ENCODE measurements around the gene SPNS3. TPM values are rescaled to one million over a fixed set of nuclear protein-coding genes. Genes with fewer than 3 reads are reported as not detected.

SPNS3 gene
- total and polyA plus RNA-seq, 10 of the 15 experiments (the other 5 are each of a cell fraction or from before 2014, with no cell fraction given) = 0.16 to 2.6 (median 0.97) TPM

- no peak overlapping the region for H2AFZ ChIP-seq (ENCODE audit: control insufficient read depth, low read depth, low read length)
- no peaks in the 10 kb centered on the region for H3K9me3 ChIP-seq (replicated peaks; ENCODE audit: control insufficient read depth, insufficient read depth, low read length)
- H3K4me3 ChIP-seq = no peak overlapping the region
- no peak for FAIRE-seq
- in situ Hi-C loops (cut with MboI) = no loop called here
- no peak overlapping the region for H3K27ac ChIP-seq (ENCODE audit: control insufficient read depth, insufficient read depth)
- ChIA-PET SMC1A (ENCODE audit: uncharacterized antibody, unreplicated experiment) (no interaction called here), RAD21 (ENCODE audit: unreplicated experiment) (no interaction called here), POLR2A (no interaction called here), CTCF (interaction anchor here (0.6 to 0.7 kb wide), 2 partner anchors 29 to 72 kb away, joined by 3 read pairs; no protein-coding TSS in a partner anchor)
- intact Hi-C loops (cut with micrococcal nuclease; ENCODE audit: unreplicated experiment) = no loop called here
- peaks cover 0 to under 1% of the 10 kb centered on the region in 2 experiments; a peak in 2 of 4 replicates for H3K27me3 ChIP-seq (replicated peaks in 1 of 2; ENCODE audit: control insufficient read depth in 2 of 2, insufficient read depth in 2 of 2, low read length in 1 of 2)
- no peak overlapping the region for H3K9ac ChIP-seq (ENCODE audit: control insufficient read depth, insufficient read depth, low read length)
- no peaks in the 10 kb centered on the region for H3K36me3 ChIP-seq (ENCODE audit: control insufficient read depth in 2 of 2, insufficient read depth in 2 of 2, low read length in 1 of 2)
- DNase-seq (ENCODE audit: low read depth, low spot score) = no peak
- TF ChIP-seq KLF5 (IDR thresholded peaks at IDR 0.05; ENCODE audit: partially characterized antibody) (no peak), BACH1 (IDR thresholded peaks at IDR 0.05; ENCODE audit: borderline replicate concordance) (no peak), JUNB (IDR thresholded peaks at IDR 0.05) (no peak), USF1 (IDR thresholded peaks at IDR 0.05; ENCODE audit: borderline replicate concordance, extremely low read length, insufficient read depth, low read depth, low read length) (no peak), EZH2 (IDR thresholded peaks at IDR 0.05; ENCODE audit: borderline replicate concordance, control insufficient read depth, low read depth, low read length) (no peak), SPI1 (IDR thresholded peaks at IDR 0.05; ENCODE audit: borderline replicate concordance, insufficient read depth, low read depth, low read length) (no peak), REST (IDR thresholded peaks at IDR 0.05; ENCODE audit: low read depth, low read length) (peak; percentile 87), STAT1 (conservative IDR thresholded peaks at IDR 0.05) (no peak), IKZF2 (IDR thresholded peaks at IDR 0.05) (no peak), NR2F1 (conservative IDR thresholded peaks at IDR 0.05) (peak; percentile 64), CBX3 (IDR thresholded peaks at IDR 0.05; ENCODE audit: borderline replicate concordance, low read depth) (no peak), POU2F2 (IDR thresholded peaks at IDR 0.05; ENCODE audit: borderline replicate concordance, low read depth, low read length) (no peak), HDAC2 (IDR thresholded peaks at IDR 0.05) (no peak), MTA2 (IDR thresholded peaks at IDR 0.05; ENCODE audit: low read depth) (no peak)
- 14% methylated on average over 20 of the region's 20 CpGs for WGBS (ENCODE audit: insufficient coverage, insufficient replicate concordance, low lambda C conversion rate, missing lambda C conversion rate)
- no TSS peak for BruUV-seq (replicated peaks)
- no peak for ATAC-seq
- H4K20me1 ChIP-seq (ENCODE audit: control insufficient read depth, insufficient read depth) = no peaks in the 10 kb centered on the region
- H3K4me2 ChIP-seq (ENCODE audit: control insufficient read depth, insufficient read depth) = no peak overlapping the region
- H3K79me2 ChIP-seq (ENCODE audit: control insufficient read depth, insufficient read depth, low read length) = no peaks in the 10 kb centered on the region
- H3K4me1 ChIP-seq (ENCODE audit: control insufficient read depth, insufficient read depth, low read length) = peaks cover 9% of the 10 kb centered on the region
Measured at GRCh38 chr17:4492721-4493561, 59.2 kb downstream of the SPNS3 start.
